ENCODE data around the gene OVCA2. TPM values are rescaled to one million over a fixed set of nuclear protein-coding genes. Genes with fewer than 3 reads are reported as not detected.

The OVCA2 gene
- total RNA-seq, 4 donors from 2014 or later = 5.4 to 73.3 (median 36.9) TPM

DNA sequence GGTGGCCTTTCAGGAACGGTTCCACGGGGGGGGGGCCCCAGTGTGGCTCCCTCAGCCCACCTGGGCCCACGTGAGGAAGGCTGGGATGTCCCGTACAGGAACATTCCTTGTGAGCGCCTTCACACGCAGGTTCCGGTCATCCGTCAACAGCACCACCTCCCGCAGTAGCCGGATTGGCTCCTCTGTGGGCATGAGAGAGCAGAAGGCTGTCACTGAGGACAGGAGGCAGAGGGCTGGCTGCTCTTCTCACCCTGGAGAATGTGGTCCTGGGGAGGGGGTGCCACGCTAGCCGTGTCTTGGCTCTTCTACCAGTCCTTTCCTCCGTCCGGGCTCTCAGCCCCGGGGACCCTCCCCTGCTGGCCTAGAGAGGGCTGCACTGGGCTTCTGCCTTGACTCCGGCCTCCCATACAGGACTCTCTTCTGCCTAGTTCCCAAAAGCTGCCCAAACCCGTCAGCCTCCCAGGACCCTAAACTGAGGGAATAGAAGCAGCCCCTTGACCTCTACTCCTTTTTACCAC, 19.7 kb downstream of the OVCA2 start:
- in situ Hi-C loops (cut with MboI; ENCODE audit: low pct_ligation_motif_present in 1 of 4, low pct_unique_long_range_greater_than_20kb in 1 of 4, low sequenced_read_pairs in 3 of 4) (loop anchor here in 3 of 4 donors (5.0 to 25.0 kb wide), 3 partner anchors 101 to 186 kb away; no protein-coding TSS in a partner anchor), intact Hi-C loops (cut with DNase I; ENCODE audit: low total_unique reads) (no loop called here)
- Histone ChIP-seq H3K4me3 (no peak overlapping the region), H3K4me1 (peaks cover 21 to 88% (median 59%) of the 10 kb centered on the region in 4 donors), H3K36me3 (peaks cover 0 to 10% (median 0%) of the 10 kb centered on the region in 4 donors), H3K27me3 (peaks cover 19% of the 10 kb centered on the region), H3K27ac (peak overlapping the region; percentile 85 to 92 (median 90)), H3K9me3 (no peaks in the 10 kb centered on the region)
- DNase-seq = no peak
- TF ChIP-seq CTCF (IDR thresholded peaks at IDR 0.05) (no peak), POLR2AphosphoS5 (IDR thresholded peaks at IDR 0.05) (no peak), POLR2A (IDR thresholded peaks at IDR 0.05) (no peak), EP300 (IDR thresholded peaks at IDR 0.05; ENCODE audit: low read depth) (no peak)
- WGBS, 2 donors (ENCODE audit: low coverage in 1 of 2) = 76 to 80% methylated on average over 1 to 17 of the region's 17 CpGs

DNA sequence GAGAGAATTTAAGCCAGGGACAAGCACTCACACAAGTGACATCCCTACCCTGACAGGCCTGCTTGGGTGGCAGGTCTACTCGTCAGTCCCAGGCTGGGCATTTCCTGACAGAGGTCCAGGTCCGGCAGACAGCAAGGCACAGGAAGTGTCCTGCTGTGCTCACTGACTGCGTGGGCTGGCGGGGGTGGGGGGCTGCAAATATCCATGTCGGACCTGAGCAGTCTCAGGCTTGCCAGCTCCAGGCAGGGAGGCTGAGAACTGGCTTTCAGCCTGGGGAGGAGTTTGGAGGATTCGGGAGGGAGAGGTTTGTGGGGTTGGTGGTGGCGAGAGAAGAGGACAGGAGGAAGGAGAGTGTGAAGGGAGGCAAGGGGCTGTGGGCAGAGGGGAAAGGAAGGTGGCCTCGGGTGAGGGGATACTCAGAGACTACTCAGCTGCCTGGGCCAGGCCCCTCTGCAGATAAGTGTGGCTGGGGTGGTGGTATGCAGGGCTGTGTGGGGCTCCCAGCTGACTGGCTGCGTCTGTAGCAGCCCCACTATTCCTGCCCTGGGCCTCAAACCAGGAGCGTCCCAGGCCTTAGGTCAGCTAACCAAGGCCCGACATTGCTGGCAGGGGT, 20.9 kb downstream of the OVCA2 start:
- peaks cover 31 to 91% (median 60%) of the 10 kb centered on the region in 4 donors for H3K4me1 ChIP-seq
- in situ Hi-C loops (cut with MboI; ENCODE audit: low pct_ligation_motif_present in 1 of 4, low pct_unique_long_range_greater_than_20kb in 1 of 4, low sequenced_read_pairs in 3 of 4) = loop anchor here in 3 of 4 donors (5.0 to 25.0 kb wide), 3 partner anchors 100 to 185 kb away; no protein-coding TSS in a partner anchor
- TF ChIP-seq POLR2AphosphoS5 (IDR thresholded peaks at IDR 0.05) (no peak), CTCF (IDR thresholded peaks at IDR 0.05) (no peak), EP300 (IDR thresholded peaks at IDR 0.05; ENCODE audit: low read depth) (no peak), POLR2A (IDR thresholded peaks at IDR 0.05) (no peak)
- peak overlapping the region; percentile 85 to 92 (median 90) for H3K27ac ChIP-seq
- intact Hi-C loops (cut with DNase I; ENCODE audit: low total_unique reads) = no loop called here
- H3K4me3 ChIP-seq = no peak overlapping the region
- peaks cover 7% of the 10 kb centered on the region for H3K27me3 ChIP-seq
- 40 to 64% methylated on average over 1 to 11 of the region's 11 CpGs for WGBS, 2 donors (ENCODE audit: low coverage in 1 of 2)
- no peak for DNase-seq
- peaks cover 0 to 10% (median 0%) of the 10 kb centered on the region in 4 donors for H3K36me3 ChIP-seq
- H3K9me3 ChIP-seq = no peaks in the 10 kb centered on the region

GRCh38 chr17:2063261-2064146, 21.7 kb downstream of the OVCA2 start:
- peaks cover 0 to 10% (median 0%) of the 10 kb centered on the region in 4 donors for H3K36me3 ChIP-seq
- peak; percentile 39 for DNase-seq
- WGBS, 2 donors (ENCODE audit: low coverage in 1 of 2) = 57 to 61% methylated on average over 11 to 16 of the region's 16 CpGs
- in situ Hi-C loops (cut with MboI; ENCODE audit: low pct_ligation_motif_present in 1 of 4, low pct_unique_long_range_greater_than_20kb in 1 of 4, low sequenced_read_pairs in 3 of 4) = loop anchor here in 3 of 4 donors (5.0 to 25.0 kb wide), 3 partner anchors 99 to 184 kb away; no protein-coding TSS in a partner anchor
- H3K4me1 ChIP-seq = peaks cover 33 to 91% (median 56%) of the 10 kb centered on the region in 4 donors
- intact Hi-C loops (cut with DNase I; ENCODE audit: low total_unique reads) = no loop called here
- peak overlapping the region; percentile 85 to 92 (median 90) for H3K27ac ChIP-seq
- no peak overlapping the region for H3K4me3 ChIP-seq
- no peak for TF ChIP-seq CTCF (IDR thresholded peaks at IDR 0.05)
- peak in 1 of 3 donors; percentile 21 for TF ChIP-seq POLR2AphosphoS5 (IDR thresholded peaks at IDR 0.05)
- H3K27me3 ChIP-seq = no peaks in the 10 kb centered on the region
- no peaks in the 10 kb centered on the region for H3K9me3 ChIP-seq

GRCh38 chr17:2064147-2064489, 22.3 kb downstream of the OVCA2 start:
- WGBS, 2 donors (ENCODE audit: low coverage in 1 of 2) = 63 to 70% methylated on average over 2 to 5 of the region's 5 CpGs
- H3K36me3 ChIP-seq = peaks cover 0 to 10% (median 0%) of the 10 kb centered on the region in 4 donors
- peaks cover 33 to 89% (median 51%) of the 10 kb centered on the region in 4 donors for H3K4me1 ChIP-seq
- no peak overlapping the region for H3K4me3 ChIP-seq
- no peak for TF ChIP-seq POLR2A (IDR thresholded peaks at IDR 0.05)
- TF ChIP-seq CTCF (IDR thresholded peaks at IDR 0.05) = no peak
- no peak for TF ChIP-seq EP300 (IDR thresholded peaks at IDR 0.05; ENCODE audit: low read depth)
- no peak for TF ChIP-seq POLR2AphosphoS5 (IDR thresholded peaks at IDR 0.05)
- H3K27me3 ChIP-seq = no peaks in the 10 kb centered on the region
- intact Hi-C loops (cut with DNase I; ENCODE audit: low total_unique reads) (no loop called here), in situ Hi-C loops (cut with MboI; ENCODE audit: low pct_ligation_motif_present in 1 of 4, low pct_unique_long_range_greater_than_20kb in 1 of 4, low sequenced_read_pairs in 3 of 4) (loop anchor here in 3 of 4 donors (5.0 to 25.0 kb wide), 3 partner anchors 98 to 183 kb away; no protein-coding TSS in a partner anchor)
- no peak for DNase-seq
- no peaks in the 10 kb centered on the region for H3K9me3 ChIP-seq
- H3K27ac ChIP-seq = peak overlapping the region; percentile 85 to 92 (median 90)

All from transverse colon (tissue), 4 donors.